Left cardiac atrium (tissue), 4 donors: ENCODE data around the gene MGST2. TPM values are rescaled to one million over a fixed set of nuclear protein-coding genes. Genes with fewer than 3 reads are reported as not detected.

Experiments
- ATAC-seq, 2 donors: fragments of 200-7000 bp; cut with Tn5 transposase; one replicate each; pipeline ENCODE4 v1.9.1; 2020; ENCODE audit warnings: mild to moderate bottlenecking in 2 of 2, moderate library complexity in 2 of 2
- DNase-seq: peaks from one replicate; pipeline ENCODE4 v3.0.0-alpha.2; 2020
- intact Hi-C, 2 donors: fragments of 100-400 bp; cut with DNase I; formaldehyde crosslinking; loops; one replicate each; pipeline versions ENCODE4 v1.14.1 to v1.15.1; 2022 to 2023
- total RNA-seq, 2 donors: library from RNA; stranded (reverse); fragmentation: NEBNext Ultra II Directional; extraction: Animal tissue kit (Norgen Biotek cat#: 25700); gene quantifications; one replicate each; pipeline ENCODE4 v1.2.1, GENCODE V29; 2021
- donor health status: DM: no; HTN: yes; CAD: no.
- donor health status: DM: no; HTN: yes; CAD: no; lungs with severe emphysema.
- donor health status: DM: yes; HTN: yes; CAD: no.
- donor health status: Dilated cardiomyopathy.

The MGST2 gene
- total RNA-seq, 2 donors from 2014 or later = 87.4 to 95.1 TPM

DNA sequence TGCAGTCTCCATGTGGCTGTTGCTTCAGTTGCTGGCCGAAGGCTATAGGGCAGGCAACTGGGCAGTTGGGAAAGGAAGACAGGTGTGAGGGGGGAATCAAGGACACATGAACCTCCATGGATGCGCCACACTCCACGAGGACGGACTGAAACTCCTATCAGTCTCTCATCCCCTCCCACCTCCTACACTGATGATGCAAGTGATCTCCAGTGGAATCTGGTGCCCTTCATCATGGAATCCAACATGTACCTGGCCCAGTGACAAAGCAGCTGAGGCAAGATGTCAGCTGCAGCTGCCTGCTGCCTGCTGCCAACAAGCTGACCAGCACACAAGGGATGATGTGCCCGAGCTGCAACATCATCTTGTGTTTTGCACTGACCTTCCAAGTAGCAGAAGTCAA is 26.0 kb upstream of the MGST2 start:
- ATAC-seq (no peak), DNase-seq (no peak)
- intact Hi-C loops = loop anchor here in 1 of 2 donors (10.0 kb wide), 2 partner anchors 135 to 225 kb away; no protein-coding TSS in a partner anchor

DNA sequence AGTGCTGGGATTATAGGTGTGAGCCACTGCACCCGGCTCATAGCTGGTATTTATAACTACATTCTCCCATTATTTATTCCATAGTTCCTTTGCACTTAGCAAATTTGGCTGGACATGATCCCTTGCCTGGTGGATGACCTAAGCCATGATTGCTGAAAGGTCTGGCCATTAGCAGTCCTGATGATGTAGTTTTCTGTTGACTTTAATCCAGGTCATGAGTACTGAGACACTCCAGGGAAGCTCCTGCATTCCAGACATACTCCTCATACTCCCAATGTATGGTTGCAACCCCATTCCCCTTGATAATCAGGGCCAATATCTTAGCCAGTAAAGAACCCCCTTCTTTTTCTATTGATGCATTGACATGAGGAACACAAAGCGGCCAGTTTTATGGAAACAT is 24.4 kb upstream of the MGST2 start:
- intact Hi-C loops = no loop called here
- ATAC-seq (no peak), DNase-seq (no peak)

DNA sequence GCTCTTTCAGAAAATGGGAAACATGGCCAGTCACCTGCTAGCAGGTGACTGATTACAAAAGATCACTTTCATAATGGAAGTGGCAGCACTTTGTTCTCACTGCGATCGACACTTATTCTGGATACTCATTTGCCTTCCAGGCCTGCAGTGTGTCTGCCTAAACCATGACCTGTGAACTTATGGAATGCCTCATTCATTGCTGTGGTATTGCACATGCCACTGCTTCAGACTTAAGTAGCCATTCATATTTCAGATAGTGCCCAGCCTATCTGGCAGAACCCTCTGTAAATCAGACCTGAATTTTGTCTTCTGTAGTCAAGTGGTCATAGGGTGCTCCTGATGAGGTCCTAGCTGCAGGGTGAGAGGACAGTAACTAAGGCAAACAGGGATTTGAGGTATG is 23.3 kb upstream of the MGST2 start:
- no peak for ATAC-seq
- intact Hi-C loops = no loop called here
- DNase-seq = no peak

DNA sequence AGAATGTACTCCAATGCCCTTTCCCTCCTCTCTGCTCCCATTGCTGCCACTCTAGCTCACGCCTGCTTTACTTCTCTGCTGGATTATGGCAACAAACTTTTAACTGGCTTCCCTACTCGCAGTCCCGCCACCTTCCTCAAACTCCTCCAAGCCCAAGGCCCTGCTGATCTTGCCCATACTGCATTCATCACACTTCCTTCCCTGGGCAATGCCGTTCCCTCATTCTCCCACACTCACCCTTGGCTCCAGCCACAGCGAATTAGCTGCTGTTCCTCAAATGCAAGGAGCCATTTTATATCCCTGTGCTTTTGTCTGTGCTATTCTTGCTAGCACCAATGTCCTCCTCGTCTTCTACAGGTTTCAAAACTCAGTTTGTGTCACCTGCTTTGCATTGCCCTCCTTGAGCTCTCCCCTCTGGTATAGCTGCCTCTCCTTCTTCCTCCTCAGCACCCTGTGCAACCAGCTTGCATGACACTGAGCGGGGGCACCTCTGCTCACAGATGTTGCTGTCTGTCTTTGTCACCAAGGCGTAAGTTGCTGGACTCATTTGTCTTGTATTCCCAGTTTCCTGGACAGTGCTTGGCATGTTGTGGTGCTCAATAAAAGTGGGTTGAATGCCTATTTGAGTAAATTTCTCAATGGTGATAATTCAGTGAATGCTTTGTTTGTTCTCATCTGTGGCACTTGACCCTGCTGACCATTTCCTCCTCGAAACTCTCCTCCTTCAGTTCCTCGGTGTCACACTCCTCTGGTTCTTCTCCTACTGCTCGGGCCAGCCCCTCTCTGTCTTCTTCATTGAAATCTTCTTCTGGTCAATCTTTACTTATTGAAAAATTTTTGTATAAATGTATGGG is 22.4 kb upstream of the MGST2 start:
- DNase-seq (no peak), ATAC-seq (no peak)
- intact Hi-C loops = no loop called here

DNA sequence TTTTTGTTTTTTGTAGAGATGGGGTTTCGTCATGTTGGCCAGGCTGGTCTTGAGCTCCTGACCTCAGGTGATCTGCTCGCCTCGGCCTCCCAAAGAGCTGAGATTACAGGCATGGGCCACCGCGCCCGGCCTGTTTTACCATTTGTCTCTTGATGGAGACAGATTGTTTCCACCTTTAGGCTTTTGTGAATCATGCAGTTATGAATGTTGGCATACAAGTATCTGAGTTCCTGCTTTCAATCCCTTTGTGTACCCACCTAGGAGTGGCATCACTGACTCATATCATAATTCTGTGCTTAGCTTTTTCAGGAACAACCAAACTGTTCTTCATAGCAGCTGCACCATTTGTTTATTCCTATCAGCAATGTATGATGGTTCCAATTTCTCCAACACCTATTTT is 20.2 kb upstream of the MGST2 start:
- intact Hi-C loops = no loop called here
- DNase-seq (no peak), ATAC-seq (no peak)

DNA sequence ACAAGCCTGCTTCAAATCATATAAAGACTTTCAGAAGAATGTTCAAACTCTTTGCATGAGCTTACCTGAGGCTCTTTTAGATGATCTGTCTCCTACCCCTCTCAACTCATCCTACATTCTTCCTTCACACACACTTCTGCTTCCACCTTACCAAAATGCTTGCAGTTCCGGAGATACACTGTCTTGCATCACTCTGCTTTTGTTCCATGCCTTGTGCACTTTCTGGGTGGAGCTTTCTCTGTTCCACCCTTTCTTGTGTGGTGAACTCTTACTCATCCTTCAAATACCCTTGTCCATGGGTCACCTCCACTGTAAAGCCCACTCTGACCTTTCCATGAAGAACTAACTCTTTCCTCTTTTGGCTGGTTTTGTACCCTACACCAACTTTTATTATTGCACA is 18.4 kb upstream of the MGST2 start:
- DNase-seq = no peak
- no peak for ATAC-seq
- intact Hi-C loops = no loop called here

DNA sequence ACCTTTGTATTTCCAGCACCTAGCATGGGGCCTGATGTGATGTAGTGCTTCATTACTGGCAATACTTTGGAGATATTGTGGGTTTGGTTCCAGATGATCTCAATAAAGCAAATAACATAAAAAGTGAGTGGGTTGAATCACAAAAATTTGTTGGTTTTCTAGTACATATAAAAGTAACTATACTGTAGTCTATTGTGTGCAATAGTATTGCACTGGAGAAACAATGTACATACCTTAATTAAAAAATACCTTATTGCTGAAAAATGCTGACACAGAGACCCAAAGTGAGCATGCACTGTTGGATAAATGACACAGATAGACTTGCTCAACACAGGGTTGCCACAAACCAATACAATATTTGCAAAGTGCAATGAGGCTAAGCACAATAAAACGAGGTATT is 17.7 kb upstream of the MGST2 start:
- no peak for DNase-seq
- ATAC-seq = no peak
- intact Hi-C loops = no loop called here

DNA sequence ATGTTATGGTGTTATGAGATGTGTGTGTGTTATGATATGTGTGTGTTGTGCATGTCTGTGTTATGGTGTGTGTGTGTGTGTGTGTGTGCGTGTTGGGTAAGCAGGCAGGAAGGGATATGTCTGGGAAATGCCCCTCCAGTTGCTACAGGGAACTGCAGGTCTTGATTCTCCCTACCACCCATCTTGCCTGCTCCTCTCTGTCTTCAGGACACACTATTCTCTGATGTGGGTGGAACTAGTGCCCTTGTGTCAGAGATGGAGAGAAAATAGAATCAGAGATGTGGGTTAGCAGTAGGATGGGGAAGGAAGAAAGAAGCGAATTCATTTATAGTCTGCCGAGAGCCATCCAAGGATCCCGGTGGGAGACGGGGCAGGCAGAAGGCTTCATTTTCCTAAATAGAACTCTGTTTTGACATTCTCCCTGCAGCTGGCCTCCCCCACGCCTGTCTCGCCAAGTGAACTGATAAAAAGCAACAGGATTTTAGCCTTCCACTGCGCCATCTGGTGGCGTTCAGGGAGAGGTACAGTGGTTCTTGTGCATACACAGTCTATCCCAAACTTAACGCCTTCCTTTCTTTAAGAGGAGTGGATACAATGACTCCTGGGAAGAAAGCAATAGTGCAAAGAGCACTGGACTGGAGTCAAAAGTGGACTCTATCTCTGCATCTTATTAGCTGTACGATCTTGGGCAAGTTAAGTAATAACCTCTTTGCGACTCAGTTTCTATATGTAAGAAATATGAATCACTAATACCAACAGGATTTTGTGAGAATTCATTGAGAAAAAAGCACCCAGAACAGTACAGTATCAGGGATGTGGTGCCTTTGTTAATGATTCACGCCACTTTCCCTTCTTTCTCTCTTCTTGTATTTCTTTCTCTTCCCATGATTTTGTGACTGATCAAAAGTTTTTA is 14.1 kb upstream of the MGST2 start:
- DNase-seq = peak; percentile 90
- intact Hi-C loops = loop anchor here (1.0 to 5.0 kb wide), 3 partner anchors 48 to 606 kb away; no protein-coding TSS in a partner anchor
- peak; percentile 89 to 92 for ATAC-seq

DNA sequence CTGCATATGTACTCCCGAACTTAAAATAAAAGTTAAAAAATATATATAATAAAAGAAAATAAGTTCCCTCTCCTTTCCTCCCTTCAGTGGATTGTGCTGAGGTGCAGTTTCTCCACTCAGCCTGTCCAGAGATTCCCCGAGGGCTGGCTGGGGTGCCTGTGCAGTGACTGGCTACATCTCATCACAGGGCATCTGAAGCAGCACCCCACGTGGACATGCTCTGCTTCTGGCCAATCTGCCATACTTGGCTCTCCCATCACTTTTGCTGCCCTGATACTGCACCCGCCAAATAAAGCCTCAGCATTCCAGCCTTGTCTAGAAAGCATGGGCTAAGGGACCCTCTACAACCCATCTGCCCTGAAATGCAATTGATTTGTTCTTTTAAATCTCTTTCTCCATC is 11.1 kb upstream of the MGST2 start:
- intact Hi-C loops = loop anchor here (5.0 kb wide), 2 partner anchors 52 to 603 kb away; no protein-coding TSS in a partner anchor
- ATAC-seq = no peak
- no peak for DNase-seq

DNA sequence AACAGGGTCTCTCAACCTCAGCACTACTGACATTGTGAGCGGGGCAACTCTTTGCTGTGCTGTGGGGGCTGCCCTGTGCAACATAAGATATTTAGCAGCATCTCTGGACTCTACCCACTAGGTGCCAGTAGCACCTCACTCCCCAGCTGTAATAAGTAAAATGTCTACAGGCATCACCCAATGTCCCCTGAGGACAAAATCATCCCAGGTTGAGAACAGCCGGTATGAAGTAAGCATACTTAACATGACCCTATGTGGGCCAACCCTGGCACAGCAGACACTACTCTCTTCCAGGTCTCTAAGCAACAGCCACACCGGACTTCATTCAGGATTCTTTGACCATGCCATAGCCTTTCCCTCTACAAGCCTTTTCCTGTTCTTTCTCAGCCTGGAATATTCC is 10.5 kb upstream of the MGST2 start:
- ATAC-seq (peak; percentile 27 to 37), DNase-seq (no peak)
- intact Hi-C loops = no loop called here

DNA sequence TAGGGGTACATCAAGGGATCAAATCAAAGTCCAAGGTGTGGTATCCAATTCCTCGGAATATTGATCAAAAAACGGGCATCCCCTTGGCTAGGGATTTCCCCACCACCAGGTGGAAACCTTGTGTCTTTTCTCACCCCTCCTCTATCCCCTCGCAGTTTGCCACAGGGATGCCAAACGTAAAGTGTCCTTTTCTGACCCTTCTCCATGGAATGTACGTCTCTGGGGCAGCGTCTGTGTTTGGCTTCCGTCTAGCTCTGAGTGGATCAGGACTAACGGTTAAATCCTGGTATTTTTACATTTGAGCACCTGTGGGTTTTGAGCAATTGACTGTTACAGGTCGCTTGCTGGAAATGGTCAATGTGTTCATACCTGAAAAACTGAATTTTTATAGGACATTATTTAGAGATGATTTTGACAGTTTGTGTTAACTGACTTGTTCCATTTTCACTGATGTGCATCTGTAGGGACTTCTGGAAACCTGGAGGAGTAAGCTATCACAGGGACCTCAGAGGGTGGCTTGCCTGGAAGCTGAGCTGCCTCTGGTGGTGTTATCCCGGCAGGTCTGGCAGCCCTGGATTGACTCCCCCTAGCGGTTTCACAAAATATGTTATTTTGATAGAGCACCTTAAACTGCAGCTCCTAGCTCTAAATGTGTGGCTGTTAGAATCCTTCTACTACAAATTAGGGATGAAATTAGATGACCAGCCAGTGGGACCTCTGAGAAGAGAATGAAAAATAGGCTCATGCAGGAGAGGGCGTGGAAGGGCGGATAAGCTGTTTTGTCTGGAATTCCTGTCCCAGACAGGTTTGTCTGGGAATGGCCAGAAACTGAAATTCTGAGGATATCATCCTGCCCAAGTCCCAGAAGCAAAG is 8.8 kb upstream of the MGST2 start:
- ATAC-seq (peak; percentile 73 to 82), DNase-seq (peak; percentile 55)
- intact Hi-C loops = no loop called here

DNA sequence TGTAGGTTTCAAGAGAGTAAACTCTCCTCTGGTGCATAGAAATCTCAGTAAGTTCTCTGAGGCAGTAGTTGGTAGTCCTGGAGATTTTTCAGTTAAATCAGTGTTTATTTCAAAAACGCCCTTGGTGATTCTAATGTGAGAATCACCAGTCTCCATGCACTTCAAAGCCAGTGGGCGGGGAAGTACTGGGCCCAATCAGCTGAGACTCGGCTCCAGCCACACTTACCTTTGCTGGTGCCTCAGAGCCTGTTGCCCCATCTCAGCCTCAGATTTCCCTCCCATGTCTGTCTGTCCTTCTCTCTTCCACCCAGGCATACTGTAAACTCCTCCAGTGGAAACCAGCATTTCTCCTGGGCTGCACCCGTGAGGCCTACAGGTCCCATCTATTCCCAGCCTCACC is 7.4 kb upstream of the MGST2 start:
- intact Hi-C loops = no loop called here
- DNase-seq = no peak
- no peak for ATAC-seq

DNA sequence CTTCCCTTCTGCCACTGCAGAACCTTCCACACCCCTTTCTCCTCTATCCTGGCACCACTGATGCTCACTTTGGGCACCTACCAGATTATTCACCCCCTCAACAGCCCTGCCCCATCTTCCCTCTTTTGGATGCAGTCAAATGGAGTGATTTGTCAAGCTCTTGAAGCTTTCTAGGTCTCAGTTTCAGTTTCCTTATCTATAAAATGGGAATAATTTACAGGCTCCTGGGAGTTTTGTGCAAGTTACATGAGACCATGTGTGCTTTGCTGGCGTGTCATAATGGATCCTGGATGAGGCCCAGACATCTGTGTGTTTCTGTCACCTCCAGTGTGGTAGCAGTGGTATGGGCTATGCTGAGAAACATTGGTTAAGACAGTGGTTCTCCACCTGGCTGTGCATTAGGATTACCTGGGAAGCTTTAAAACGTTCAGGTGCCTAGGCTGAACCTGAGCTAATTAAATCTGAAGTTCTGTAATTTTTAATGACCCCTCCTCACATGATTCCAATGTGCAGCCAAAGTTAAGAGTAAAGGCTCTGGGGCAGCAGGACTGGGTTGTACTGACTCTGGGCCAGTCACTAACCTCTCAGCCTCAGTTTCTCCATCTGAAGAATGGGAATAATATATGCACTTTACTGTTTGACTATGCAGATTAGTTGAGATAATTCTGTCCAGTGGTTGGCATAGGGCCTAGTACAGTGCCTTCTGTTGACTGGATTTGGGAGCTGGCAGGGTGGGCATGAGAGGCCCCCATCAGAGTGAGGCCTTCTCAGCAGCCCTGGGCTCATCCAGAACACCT is 6.8 kb upstream of the MGST2 start:
- intact Hi-C loops = no loop called here
- no peak for ATAC-seq

DNA sequence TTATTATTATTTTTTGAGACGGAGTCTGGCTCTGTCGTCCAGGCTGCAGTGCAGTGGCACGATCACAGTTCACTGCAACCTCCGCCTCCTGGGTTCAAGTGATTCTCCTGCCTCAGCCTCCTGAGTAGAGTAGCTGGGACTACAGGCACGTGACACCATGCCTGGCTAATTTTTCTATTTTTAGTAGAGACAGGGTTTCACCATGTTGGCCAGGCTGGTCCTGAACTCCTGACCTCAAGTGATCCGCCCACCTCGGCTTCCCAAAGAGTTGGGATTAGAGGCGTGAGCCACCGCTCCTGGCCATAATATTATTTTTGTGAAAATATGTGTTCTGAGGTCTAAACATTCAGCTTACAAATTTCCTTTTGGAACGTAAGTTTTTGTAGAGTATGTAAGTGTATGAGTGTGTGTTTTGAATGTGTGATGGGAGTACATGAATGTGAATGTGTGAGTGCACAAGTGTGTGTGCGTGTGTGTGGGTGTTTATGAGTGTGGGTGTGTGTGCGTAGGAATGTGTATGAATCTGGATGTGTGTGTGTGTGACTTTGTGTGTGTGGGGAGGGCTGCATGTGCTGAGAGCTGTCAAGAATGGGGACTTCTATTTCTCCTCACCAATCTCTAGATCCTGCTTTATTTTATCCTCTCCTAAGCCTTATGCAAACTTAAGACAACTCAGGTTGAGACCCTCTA is 5.7 kb upstream of the MGST2 start:
- intact Hi-C loops = no loop called here
- ATAC-seq (no peak), DNase-seq (no peak)

More for the DNA sequence above, 6.8 kb upstream of the MGST2 start:
- DNase-seq = no peak

DNA sequence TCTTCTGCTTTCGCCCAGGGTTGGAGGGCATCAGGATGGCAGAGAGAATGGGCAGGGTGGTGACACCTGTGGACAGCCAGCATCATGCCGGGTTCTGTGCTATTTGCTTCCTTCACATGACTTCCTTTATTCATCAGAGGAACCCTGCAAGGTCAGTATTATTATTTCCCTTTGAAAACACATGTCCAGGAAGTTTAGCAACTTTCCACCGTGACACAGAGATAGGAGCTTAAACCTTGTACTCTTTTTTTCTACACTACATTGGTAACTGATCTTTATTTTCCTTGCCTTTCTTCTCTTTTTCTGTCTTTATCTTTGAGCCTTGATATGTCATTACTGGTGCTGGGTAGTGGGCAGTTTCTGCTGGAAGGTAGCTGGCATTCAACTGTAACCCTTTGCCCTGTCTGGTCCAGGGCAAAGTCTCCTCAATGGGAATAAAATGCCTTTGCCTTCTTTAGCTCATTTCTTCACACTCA is 5.0 kb upstream of the MGST2 start:
- ATAC-seq = peak in 1 of 2 donors; percentile 17
- no peak for DNase-seq
- intact Hi-C loops = no loop called here

DNA sequence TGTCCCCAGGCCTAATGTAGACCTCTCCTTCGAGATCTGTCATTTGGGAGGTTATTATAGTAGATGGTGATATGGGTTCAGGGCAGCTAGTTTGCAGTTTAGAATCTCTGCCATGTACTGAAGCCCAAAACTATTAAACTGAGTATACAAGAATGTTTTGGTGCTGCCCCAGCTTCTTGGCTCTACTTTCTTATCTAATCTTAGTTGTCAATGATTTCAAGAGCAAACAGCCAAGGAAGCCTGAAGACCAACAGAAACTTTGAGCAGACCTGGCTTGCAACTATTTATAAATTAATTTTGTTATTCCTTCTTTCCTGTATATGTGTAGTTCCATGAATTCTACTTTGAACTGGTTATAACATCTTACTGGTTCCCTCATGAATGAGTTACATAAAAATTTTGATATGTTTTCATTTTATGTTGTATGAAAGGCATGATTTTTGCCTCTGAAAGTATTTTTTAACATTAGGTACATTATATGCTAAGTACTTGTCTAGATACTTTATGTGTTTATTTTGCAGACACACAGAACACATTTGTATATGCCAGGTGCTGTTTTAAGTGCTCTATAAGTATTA is 2.0 kb upstream of the MGST2 start:
- ATAC-seq = no peak
- DNase-seq = no peak
- intact Hi-C loops = no loop called here

DNA sequence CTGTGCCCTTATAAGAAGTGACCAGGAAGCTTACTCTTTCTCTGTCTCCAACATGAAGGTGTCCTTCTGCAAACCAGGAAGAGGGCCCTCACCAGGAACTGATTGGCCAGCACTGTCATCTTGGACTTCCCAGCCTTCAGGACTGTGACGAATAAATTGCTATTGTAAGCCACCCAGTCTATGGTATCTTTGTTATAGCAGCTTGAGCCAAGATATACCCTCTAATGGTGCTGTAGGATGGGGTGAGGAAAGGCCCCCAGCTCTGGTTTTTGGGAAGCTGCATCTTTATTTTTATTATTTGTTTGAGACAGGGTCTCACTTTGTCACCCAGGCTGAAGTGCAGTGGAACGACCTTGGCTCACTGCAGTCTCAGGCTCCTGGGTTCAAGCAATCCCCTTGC is 1.2 kb upstream of the MGST2 start:
- no peak for ATAC-seq
- no peak for DNase-seq
- intact Hi-C loops = no loop called here
